HG03469 (cell line): ENCODE data around the gene JDP2.
"Not testable (repeated sequence)": the region's sequence is repeated elsewhere in the genome, so short reads cannot be mapped to it uniquely, and the experiment has no call there.

Experiments
- ATAC-seq: cut with Tn5 transposase; IDR thresholded peaks from one replicate; pipeline ENCODE4 v1.9.1; 2021; ENCODE audit warnings: mild to moderate bottlenecking, moderate library complexity, moderate number of reproducible peaks; ENCODE audit not compliant: unreplicated experiment

The JDP2 gene

GRCh38 chr14:75454963-75455546 is 27.2 kb downstream of the JDP2 start:
- ATAC-seq: no peak

DNA sequence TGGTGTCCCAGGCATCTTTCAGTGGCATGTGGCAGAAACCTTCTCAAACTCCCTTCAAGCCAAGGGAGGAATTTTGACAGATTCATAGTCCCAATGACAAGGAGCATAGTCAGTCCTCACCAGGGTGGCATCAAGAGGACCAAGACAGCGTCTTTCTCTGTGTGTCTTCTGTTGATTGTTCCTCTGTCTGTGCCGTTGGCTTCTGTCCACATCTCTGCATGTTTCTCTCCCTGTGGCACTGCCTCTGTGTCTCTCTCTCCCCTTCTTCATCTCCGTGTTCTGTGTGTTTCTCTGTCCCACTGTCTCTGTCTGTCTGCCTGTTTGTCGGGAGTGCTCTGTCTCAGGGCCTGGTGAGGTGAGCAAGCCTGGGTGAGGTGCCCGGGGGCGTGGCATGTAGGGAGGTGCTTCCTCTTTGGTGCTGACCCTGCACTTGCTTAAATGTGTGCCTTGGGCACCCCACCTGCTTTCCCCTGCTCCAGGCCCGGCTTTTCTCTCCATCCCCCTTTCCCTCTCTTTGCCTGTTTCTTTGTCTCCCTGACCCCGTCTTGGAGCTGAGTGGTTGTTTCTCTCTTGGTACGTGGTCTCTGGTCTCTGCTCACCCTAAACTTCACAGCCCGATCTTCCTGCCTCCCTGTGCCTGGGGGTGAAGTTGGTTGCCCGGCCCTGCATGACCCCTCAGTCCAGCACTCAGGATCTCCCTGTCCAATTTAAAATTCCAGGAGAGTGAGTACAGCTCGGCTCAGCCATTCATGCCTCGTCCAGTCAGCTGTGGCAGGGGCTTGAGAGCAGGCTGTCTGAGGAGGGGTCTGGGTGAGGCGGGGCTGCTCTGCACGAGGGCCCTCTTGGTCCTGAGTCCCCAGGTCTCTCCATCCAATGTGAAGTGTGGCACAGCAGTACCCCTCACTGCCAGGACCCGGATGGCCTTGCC is 28.5 kb downstream of the JDP2 start:
- no peak for ATAC-seq

DNA sequence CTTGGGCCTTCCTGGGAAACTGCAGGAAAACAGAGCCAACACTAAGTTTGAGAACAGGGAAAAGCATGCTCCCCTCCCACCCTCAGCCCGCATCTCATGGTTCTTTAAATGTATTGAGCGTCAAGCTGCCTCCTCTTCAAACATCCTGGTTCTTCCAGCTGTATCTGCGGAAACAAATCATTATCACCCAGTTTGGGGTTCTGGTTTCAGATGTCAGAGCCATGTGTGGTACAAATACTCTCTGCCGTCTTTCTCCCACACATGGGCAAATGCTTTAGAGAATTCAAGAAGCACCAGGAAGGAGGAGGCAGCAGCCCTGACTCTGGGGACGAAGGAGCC is 29.1 kb downstream of the JDP2 start:
- ATAC-seq: no peak

GRCh38 chr14:75457648-75458165 is 29.9 kb downstream of the JDP2 start:
- ATAC-seq: no peak

DNA sequence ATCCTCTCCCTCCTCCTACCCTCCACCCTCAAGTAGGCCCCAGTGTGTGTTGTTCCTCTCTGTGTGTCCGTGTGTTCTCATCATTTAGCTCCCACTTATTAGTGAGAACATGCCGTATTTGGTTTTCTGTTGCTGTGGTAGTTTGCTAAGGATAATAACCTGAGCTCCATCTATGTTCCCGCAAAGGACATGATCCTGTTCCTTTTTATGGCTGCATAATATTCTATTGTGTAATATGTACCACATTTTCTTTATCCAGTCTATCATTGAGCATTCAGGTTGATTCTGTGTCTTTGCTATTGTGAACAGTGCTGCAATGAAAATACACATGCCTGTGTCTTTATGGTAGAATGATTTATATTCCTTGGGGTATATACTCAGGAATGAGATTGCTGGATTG is 30.5 kb downstream of the JDP2 start:
- no peak for ATAC-seq

GRCh38 chr14:75459099-75459741 is 31.4 kb downstream of the JDP2 start:
- no peak for ATAC-seq

DNA sequence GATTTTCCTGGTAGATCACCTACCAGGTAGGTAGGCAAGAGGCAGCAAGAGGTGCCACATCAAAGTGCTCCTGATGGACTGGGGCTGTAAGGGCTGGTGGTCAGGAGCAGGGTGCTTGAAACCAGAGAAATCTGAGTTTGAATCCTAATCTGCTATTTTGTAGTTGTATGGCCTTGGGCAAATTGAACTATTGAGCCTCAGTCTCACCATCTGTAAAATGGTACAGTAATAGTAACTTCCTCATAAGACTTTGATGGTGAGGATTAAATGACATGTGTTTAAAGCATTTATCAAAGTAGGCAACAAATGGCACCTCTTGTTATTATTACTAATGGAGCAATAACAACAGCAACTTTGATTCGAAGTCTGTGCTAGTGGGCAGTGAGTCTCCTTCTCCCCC is 32.0 kb downstream of the JDP2 start:
- no peak for ATAC-seq

GRCh38 chr14:75460394-75460793 is 32.6 kb downstream of the JDP2 start:
- ATAC-seq: no peak

- ATAC-seq: no peak
These were observed 33.5 kb downstream of the JDP2 start for GRCh38 chr14:75461303-75461702.

GRCh38 chr14:75461755-75462349 is 34.0 kb downstream of the JDP2 start:
- ATAC-seq: no peak

GRCh38 chr14:75464626-75465025 is 36.8 kb downstream of the JDP2 start:
- ATAC-seq: no peak

- no peak for ATAC-seq
These were observed 39.9 kb downstream of the JDP2 start for GRCh38 chr14:75467763-75468162.

DNA sequence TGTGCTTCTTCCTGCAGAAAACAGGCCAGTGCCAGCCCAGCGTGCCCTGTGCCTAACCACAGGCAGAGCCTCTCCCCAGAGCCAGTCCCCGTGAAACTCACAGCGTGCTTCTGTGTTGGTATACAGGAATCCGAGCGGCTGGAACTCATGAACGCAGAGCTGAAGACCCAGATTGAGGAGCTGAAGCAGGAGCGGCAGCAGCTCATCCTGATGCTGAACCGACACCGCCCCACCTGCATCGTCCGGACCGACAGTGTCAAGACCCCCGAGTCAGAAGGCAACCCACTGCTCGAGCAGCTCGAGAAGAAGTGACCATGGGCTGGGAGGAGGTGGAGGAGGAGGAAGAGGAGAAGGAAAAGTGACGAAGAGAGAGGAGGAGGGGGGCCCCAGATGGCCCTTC is 41.3 kb downstream of the JDP2 start:
- no peak for ATAC-seq

DNA sequence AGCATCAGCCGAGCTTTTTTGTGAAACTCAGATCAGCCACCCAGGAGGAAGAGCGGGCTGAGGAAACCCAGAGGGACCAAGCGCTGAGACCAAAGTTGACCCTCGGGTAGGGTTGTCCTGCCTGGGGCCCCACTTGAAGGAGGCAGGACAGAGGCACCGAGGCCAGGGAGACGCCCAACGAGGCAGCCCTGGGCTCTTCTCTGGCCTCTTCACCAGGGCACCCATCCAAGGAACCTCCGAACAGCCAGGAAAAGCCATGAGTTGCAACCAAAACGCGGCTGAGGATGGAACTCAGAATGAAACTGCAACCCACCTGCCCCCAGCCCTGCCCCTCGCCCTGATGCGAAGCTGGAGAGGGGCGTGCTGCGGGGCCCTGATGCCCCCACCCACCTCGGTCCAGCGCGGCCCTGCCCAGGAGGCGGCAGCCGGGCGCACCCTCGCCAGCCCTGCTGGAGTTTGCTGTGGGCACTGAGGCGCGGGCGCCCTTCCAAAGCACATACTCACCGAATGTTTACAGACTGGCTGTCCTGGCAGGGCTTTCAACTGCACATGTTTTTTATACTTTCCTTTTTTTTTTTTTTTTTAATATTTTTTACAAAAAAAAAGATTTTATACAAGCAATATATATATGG is 41.9 kb downstream of the JDP2 start:
- ATAC-seq: no peak

DNA sequence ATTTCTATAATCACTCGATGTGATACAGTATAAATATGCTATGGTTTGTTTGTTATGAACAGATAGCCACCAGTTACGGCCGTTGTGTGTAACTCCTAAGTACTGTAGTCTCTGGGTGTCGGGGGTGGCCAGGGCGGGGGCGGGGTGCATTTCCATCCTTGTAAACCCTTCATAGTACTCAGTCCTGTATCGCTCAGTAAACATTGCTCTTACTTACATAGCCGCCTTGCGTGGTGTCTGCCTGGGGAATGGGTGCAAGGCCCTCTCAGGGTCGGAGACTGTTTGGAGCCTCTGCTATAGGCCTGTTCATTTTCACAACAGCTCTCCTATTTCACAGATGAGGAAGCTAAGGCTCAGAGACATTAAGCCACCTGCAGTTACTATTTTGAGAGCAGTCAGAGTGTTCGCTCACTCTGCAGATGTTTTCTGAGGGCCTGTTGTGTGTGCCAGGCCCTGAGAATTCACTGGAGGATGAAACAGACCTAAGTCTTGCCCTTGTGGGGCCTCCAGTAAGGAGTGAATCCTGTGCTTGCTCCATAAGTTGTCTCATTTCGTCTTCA is 42.5 kb downstream of the JDP2 start:
- no peak for ATAC-seq

DNA sequence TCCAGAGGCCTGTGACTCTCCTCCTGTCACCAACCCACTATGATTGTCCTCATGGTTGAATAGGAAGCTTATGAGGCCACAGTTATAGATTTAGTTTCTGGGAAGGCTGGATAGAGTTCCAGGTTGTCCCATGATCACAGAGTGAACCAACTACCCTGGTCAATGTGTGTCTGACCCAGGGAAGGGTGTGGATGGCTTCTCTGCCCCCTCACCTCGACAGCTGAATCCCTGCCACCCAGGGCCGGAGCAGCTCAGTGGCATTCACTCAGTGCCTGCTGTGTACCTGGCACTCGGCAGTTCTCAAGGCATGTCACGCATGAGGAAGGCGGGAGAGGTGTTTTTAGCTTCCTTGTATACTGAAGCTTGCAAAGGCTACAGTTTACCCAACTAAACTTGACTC is 43.2 kb downstream of the JDP2 start:
- no peak for ATAC-seq

DNA sequence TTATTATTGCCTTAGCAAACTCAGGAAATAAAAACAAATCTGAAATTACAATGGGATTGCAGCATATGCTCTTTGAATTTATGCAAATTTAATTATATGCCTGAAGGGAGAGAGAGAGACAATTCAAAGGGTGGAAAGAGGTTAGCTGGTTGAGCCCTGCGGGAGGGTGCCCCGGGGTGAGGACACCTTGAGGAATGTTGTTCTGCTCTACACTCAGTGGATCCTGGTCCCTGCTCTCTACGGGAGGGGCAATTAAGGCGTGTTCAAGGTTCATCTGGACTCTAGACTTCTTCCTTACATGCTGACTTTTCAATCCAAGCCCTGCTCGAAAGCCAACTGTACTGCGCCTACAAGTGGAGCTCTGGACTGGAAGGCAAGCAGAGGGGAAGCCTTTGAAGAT is 46.3 kb downstream of the JDP2 start:
- ATAC-seq: not testable (repeated sequence)

GRCh38 chr14:75476274-75476995 is 48.6 kb downstream of the JDP2 start:
- ATAC-seq: no peak

GRCh38 chr14:75477881-75478280 is 50.1 kb downstream of the JDP2 start:
- ATAC-seq: no peak
